HCT116 (cell line): Measurements from ENCODE around the gene PTTG1IP. TPM values are rescaled to one million over a fixed set of nuclear protein-coding genes. Genes with fewer than 3 reads are reported as not detected.

Experiments
- ATAC-seq: fragments of 200-7000 bp; cut with Tn5 transposase; 2 replicates; pipeline ENCODE4 v1.9.1; 2020; ENCODE audit warnings: mild to moderate bottlenecking, moderate library complexity
- Bru-seq: library from RNA; stranded (reverse); fragments of 400-500 nt; gene quantifications from one replicate; lab custom pipeline; 2021; lab: Mats Ljungman, UMichigan
- BruChase-seq, 2 experiments: library from RNA; stranded (reverse); fragments of 400-500 nt; gene quantifications; one replicate each; lab custom pipeline; 2021; lab: Mats Ljungman, UMichigan
- BruUV-seq: library from RNA; stranded (reverse); fragments of 400-500 nt; replicated peaks from 2 replicates; lab custom pipeline; 2021; lab: Mats Ljungman, UMichigan
- CTCF ChIA-PET: fragments of 300-600 bp; sonication (Branson Sonifier 250); formaldehyde crosslinking; loops from one replicate; lab custom pipeline; 2021; ENCODE audit warnings: antibody characterized with exemption; lab: Charles Lee
- POLR2A ChIA-PET: fragments of 300-600, 350-600 bp; sonication (Branson Sonifier 250); formaldehyde crosslinking; loops from one replicate; lab custom pipeline; 2021; ENCODE audit warnings: antibody characterized with exemption; lab: Charles Lee
- RAD21 ChIA-PET, 2 experiments: fragments of 300-600 bp; sonication (Branson Sonifier 250); formaldehyde crosslinking; loops; one replicate each; lab custom pipeline; 2023; ENCODE audit warnings: low total read pairs in 2 of 2; ENCODE audit not compliant: uncharacterized antibody in 2 of 2, unreplicated experiment in 2 of 2, low non-redundant PET in 1 of 2; lab: Charles Lee
- DNase-seq: peaks from one replicate; pipeline ENCODE4 v3.0.0-alpha.2; 2010; ENCODE audit warnings: low read depth, low spot score
- H2AFZ ChIP-seq: fragments of 200-600 bp; shearing (Covaris generic), sonication (generic); 2 replicates; pipeline ENCODE4 v1.6.1; 2017; ENCODE audit warnings: low read depth, mixed run types, mixed read lengths, antibody characterized with exemption, low read length; ENCODE audit not compliant: poor library complexity, severe bottlenecking
- H3K27ac ChIP-seq: 2 replicates; pipeline ENCODE4 v1.5.1; 2012; ENCODE audit warnings: low read depth, low read length
- H3K27me3 ChIP-seq: fragments of 200-600 bp; sonication (generic); 2 replicates; pipeline ENCODE4 v1.6.1; 2016; ENCODE audit warnings: mixed run types, low read length, mixed read lengths; ENCODE audit not compliant: insufficient read depth
- H3K36me3 ChIP-seq, 2 experiments: fragments of 200-500 bp in 1 of 2; fragments of 200-600 bp in 1 of 2; sonication (Bioruptor generic) in 1 of 2; sonication (generic) in 1 of 2; 2 replicates each; pipeline versions ENCODE4 v1.5.1 to v1.6.1; 2014 to 2016; ENCODE audit warnings: low read length in 2 of 2, inconsistent platforms in 1 of 2, mixed read lengths in 1 of 2, mixed run types in 1 of 2; ENCODE audit not compliant: insufficient read depth in 2 of 2, control insufficient read depth in 1 of 2
- H3K4me1 ChIP-seq, 2 experiments: fragments of 200-600 bp in 1 of 2; sonication (generic) in 1 of 2; 2 replicates each; pipeline versions ENCODE4 v1.5.1 to v1.6.1; 2012 to 2017; ENCODE audit warnings: low read length in 2 of 2, inconsistent platforms in 1 of 2, mild to moderate bottlenecking in 1 of 2, mixed read lengths in 1 of 2, mixed run types in 1 of 2, moderate library complexity in 1 of 2; ENCODE audit not compliant: insufficient read depth in 2 of 2, control insufficient read depth in 1 of 2
- H3K4me2 ChIP-seq: fragments of 200-600 bp; sonication (generic); 2 replicates; pipeline ENCODE4 v1.6.1; 2017; ENCODE audit warnings: mixed run types, low read length, mixed read lengths
- H3K4me3 ChIP-seq, 2 experiments: fragments of 200-600 bp in 1 of 2; sonication (generic) in 1 of 2; replicated peaks in 1 of 2; 2 replicates each; pipeline ENCODE4 v1.5.1; 2011 to 2016; ENCODE audit warnings: low read length in 2 of 2, control low read depth in 1 of 2, low read depth in 1 of 2, mild to moderate bottlenecking in 1 of 2, mixed read lengths in 1 of 2, mixed run types in 1 of 2
- H3K79me2 ChIP-seq: fragments of 200-600 bp; sonication (generic); 2 replicates; pipeline ENCODE4 v1.6.1; 2017; ENCODE audit warnings: mild to moderate bottlenecking, mixed run types, low read length, moderate library complexity, mixed read lengths; ENCODE audit not compliant: insufficient read depth
- H3K9ac ChIP-seq: fragments of 200-600 bp; sonication (generic); 2 replicates; pipeline ENCODE4 v1.6.1; 2016; ENCODE audit warnings: low read length, mixed read lengths
- H3K9me2 ChIP-seq: fragments of 200-600 bp; sonication (generic), shearing (Covaris generic); 2 replicates; pipeline ENCODE4 v1.6.1; 2017; ENCODE audit warnings: mixed run types, mild to moderate bottlenecking, moderate library complexity; ENCODE audit not compliant: insufficient read depth
- H3K9me3 ChIP-seq, 2 experiments: fragments of 200-500 bp in 1 of 2; fragments of 200-600 bp in 1 of 2; sonication (Bioruptor generic) in 1 of 2; sonication (generic) in 1 of 2; 2 replicates each; pipeline ENCODE4 v1.6.1; 2014 to 2017; ENCODE audit warnings: low read length in 2 of 2, mixed read lengths in 2 of 2, inconsistent platforms in 1 of 2, low read depth in 1 of 2, mild to moderate bottlenecking in 1 of 2, mixed run types in 1 of 2, moderate library complexity in 1 of 2; ENCODE audit not compliant: control insufficient read depth in 1 of 2, insufficient read depth in 1 of 2
- H4K20me1 ChIP-seq: fragments of 200-600 bp; sonication (generic), shearing (Covaris generic); 2 replicates; pipeline ENCODE4 v1.6.1; 2017; ENCODE audit warnings: mixed run types, mild to moderate bottlenecking, moderate library complexity; ENCODE audit not compliant: insufficient read depth
- CBX3 ChIP-seq: IDR thresholded peaks from 2 replicates; pipeline ENCODE4 v1.6.1; 2012; ENCODE audit warnings: low read depth
- CEBPB ChIP-seq: IDR thresholded peaks from 2 replicates; pipeline ENCODE4 v1.6.1; 2012; ENCODE audit warnings: low read depth
- EGR1 ChIP-seq: IDR thresholded peaks from 2 replicates; pipeline ENCODE4 v1.6.1; 2012; ENCODE audit warnings: low read depth
- ELF1 ChIP-seq: IDR thresholded peaks from 2 replicates; pipeline ENCODE4 v1.6.1; 2012; ENCODE audit warnings: low read depth, borderline replicate concordance
- POLR2A ChIP-seq: IDR thresholded peaks from 2 replicates; pipeline ENCODE4 v1.7.0; 2011; ENCODE audit warnings: borderline replicate concordance; ENCODE audit not compliant: insufficient read depth, insufficient read length; ENCODE audit errors: extremely low read depth
- POLR2AphosphoS5 ChIP-seq: IDR thresholded peaks from 2 replicates; pipeline ENCODE4 v1.6.1; 2011; ENCODE audit warnings: mild to moderate bottlenecking, low read depth, low read length, moderate library complexity
- REST ChIP-seq: IDR thresholded peaks from 2 replicates; pipeline ENCODE4 v1.6.1; 2012; ENCODE audit warnings: low read depth
- SIN3A ChIP-seq: IDR thresholded peaks from 2 replicates; pipeline ENCODE4 v1.6.1; 2012; ENCODE audit warnings: low read depth
- SRF ChIP-seq: IDR thresholded peaks from 2 replicates; pipeline ENCODE4 v1.6.1; 2012; ENCODE audit warnings: low read depth
- ZFX ChIP-seq: fragments of 450-650 bp; IDR thresholded peaks from 2 replicates; pipeline ENCODE4 v1.6.1; 2017
- intact Hi-C: fragments of 100-400 bp; cut with micrococcal nuclease; formaldehyde crosslinking; loops from 2 replicates; pipeline ENCODE4 v1.10.0; 2022
- long read RNA-seq: library from polyadenylated mRNA; unstranded; transcript quantifications from one replicate; pipeline ENCODE4 v2.0.0, GENCODE V29; 2021; ENCODE audit not compliant: unreplicated experiment
- polyA plus RNA-seq: library from polyadenylated mRNA; unstranded; fragments of >200 nt; gene quantifications from 2 replicates; pipeline ENCODE4 v1.2.1, GENCODE V29; 2012; ENCODE audit warnings: missing spikeins
- total RNA-seq: library from RNA; stranded (reverse); gene quantifications from one replicate; pipeline ENCODE4 v1.2.1, GENCODE V29; 2021; ENCODE audit not compliant: unreplicated experiment

Gene PTTG1IP
- total RNA-seq (83.4 TPM), Bru-seq, nascent RNA (percentile 83 among the genes with signal in this experiment), BruChase-seq, experiment 1, labeled RNA remaining after a 6-hour chase (percentile 94 among the genes with signal in this experiment), BruChase-seq, experiment 2, labeled RNA remaining after a 2-hour chase (percentile 93 among the genes with signal in this experiment)
- polyA plus RNA-seq = 71.1 and 77.6 TPM in 2 replicates
- long read RNA-seq, transcript PTTG1IP-201 (6 exons, 2,760 nt) = major isoform, 164 of 236 reads
- long read RNA-seq, partial matches to known transcripts = 18 of 236 reads
- long read RNA-seq, other reads (novel, unspliced or antisense) = 52 of 236 reads

- Histone ChIP-seq H2AFZ (no peak within 1 kb of the TSS), H3K79me2 (peaks cover 42% of the 10 kb centered on the region), H4K20me1 (no peaks in the 10 kb centered on the region; the same call in 1 of the 2 replicates), H3K9ac (peak within 1 kb of the TSS; percentile 79), H3K9me3 (no peaks in the 10 kb centered on the region), H3K4me3 (peak within 1 kb of the TSS; percentile 84), H3K9me2 (no peaks in the 10 kb centered on the region), H3K27me3 (no peaks in the 10 kb centered on the region), H3K4me1 (peaks cover 36 to 48% of the 10 kb centered on the region in 2 experiments), H3K27ac (peak within 1 kb of the TSS; percentile 69), H3K36me3 (no peaks in the 10 kb centered on the region), H3K4me2 (peak within 1 kb of the TSS; percentile 97)
- ChIA-PET POLR2A (interaction anchor here (0.5 to 1.4 kb wide), 4 partner anchors 9 to 55 kb away, joined by 3 to 6 read pairs (median 3); no protein-coding TSS in a partner anchor), CTCF (interaction anchor here (0.7 to 2.0 kb wide), 4 partner anchors 19 to 255 kb away, joined by 3 to 10 read pairs (median 6); partner anchors contain the start of gene UBE2G2), RAD21 (interaction anchor here in 1 of 2 experiments (0.6 to 1.0 kb wide), 2 partner anchors 22 to 75 kb away, joined by 3 to 6 read pairs; no protein-coding TSS in a partner anchor)
- BruUV-seq = no TSS peak
- TF ChIP-seq SIN3A (no peak), CBX3 (no peak), POLR2AphosphoS5 (peak; percentile 84), POLR2A (peak; percentile 50)
- intact Hi-C loops = no loop called here
- peak; percentile 86 for DNase-seq
- peak; percentile 77 for ATAC-seq
These were observed at the start of gene PTTG1IP for GRCh38 chr21:44873356-44874239. PTTG1IP (minus strand) TSS chr21:44873690; CDS start chr21:44873616, 74 bp downstream.

GRCh38 chr21:44921928-44922327, 48.4 kb upstream of the PTTG1IP start:
- no peaks in the 10 kb centered on the region for H3K9me2 ChIP-seq
- peaks cover 56% of the 10 kb centered on the region for H3K27me3 ChIP-seq
- H2AFZ ChIP-seq = no peak overlapping the region
- H3K4me2 ChIP-seq = no peak overlapping the region
- H3K79me2 ChIP-seq = no peaks in the 10 kb centered on the region
- ATAC-seq (no peak), DNase-seq (no peak)
- RAD21 ChIA-PET = no interaction called here
- H3K36me3 ChIP-seq = no peaks in the 10 kb centered on the region
- H4K20me1 ChIP-seq = no peaks in the 10 kb centered on the region
- POLR2A ChIA-PET = no interaction called here
- no peak overlapping the region for H3K4me3 ChIP-seq
- H3K9me3 ChIP-seq = no peaks in the 10 kb centered on the region
- TF ChIP-seq POLR2A = no peak
- TF ChIP-seq EGR1 = no peak
- TF ChIP-seq REST = no peak
- no peak for TF ChIP-seq CEBPB
- TF ChIP-seq SRF = no peak
- no peak for TF ChIP-seq ZFX
- TF ChIP-seq ELF1 = no peak
- no peak overlapping the region for H3K27ac ChIP-seq
- CTCF ChIA-PET = no interaction called here
- no TSS peak for BruUV-seq
- H3K4me1 ChIP-seq = peaks cover 2 to 14% of the 10 kb centered on the region in 2 experiments
- intact Hi-C loops = no loop called here
- no peak overlapping the region for H3K9ac ChIP-seq
